PC-3 (cell line): ENCODE data around the gene ARHGEF17.

Experiments
- CTCF ChIP-seq: fragments of 300-600 bp; sonication (generic); conservative IDR thresholded peaks from 2 replicates; pipeline ENCODE4 v1.5.1; 2017; ENCODE audit warnings: antibody characterized with exemption, low read depth, mild to moderate bottlenecking, low read length
- EZH2 ChIP-seq: fragments of 300-600 bp; sonication (generic); IDR thresholded peaks from one replicate; pipeline ENCODE4 v1.6.1; 2017; ENCODE audit warnings: antibody characterized with exemption, mild to moderate bottlenecking, low read length; ENCODE audit not compliant: unreplicated experiment

- TF ChIP-seq EZH2, result no peak
- no peak for TF ChIP-seq CTCF
Measured at GRCh38 chr11:73287400-73288101, 20.5 kb upstream of the ARHGEF17 start.
